Skeletal muscle tissue (tissue), 4 donors: ENCODE data around the gene RBM19. TPM values are rescaled to one million over a fixed set of nuclear protein-coding genes. Genes with fewer than 3 reads are reported as not detected.

Experiments used
- H3K27ac ChIP-seq: one replicate; pipeline ENCODE4 v1.7.0; 2013; ENCODE audit warnings: mild to moderate bottlenecking, low read depth, low read length, inconsistent platforms
- H3K27me3 ChIP-seq, 3 donors: one replicate each; pipeline ENCODE4 v1.7.0; 2013; ENCODE audit warnings: low read length in 3 of 3; ENCODE audit not compliant: control insufficient read depth in 3 of 3, insufficient read depth in 3 of 3
- H3K36me3 ChIP-seq, 3 donors: one replicate each; pipeline ENCODE4 v1.7.0; 2013; ENCODE audit warnings: low read length in 3 of 3; ENCODE audit not compliant: control insufficient read depth in 3 of 3, insufficient read depth in 3 of 3
- H3K4me1 ChIP-seq, 3 donors: one replicate each; pipeline ENCODE4 v1.7.0; 2013; ENCODE audit warnings: low read length in 3 of 3, mild to moderate bottlenecking in 3 of 3; ENCODE audit not compliant: control insufficient read depth in 3 of 3, insufficient read depth in 3 of 3
- H3K4me3 ChIP-seq, 3 donors: one replicate each; pipeline ENCODE4 v1.7.0; 2013; ENCODE audit warnings: low read length in 3 of 3
- H3K9ac ChIP-seq, 3 donors: one replicate each; pipeline ENCODE4 v1.7.0; 2013; ENCODE audit warnings: low read length in 3 of 3, mild to moderate bottlenecking in 3 of 3, moderate library complexity in 2 of 3, low read depth in 1 of 3
- H3K9me3 ChIP-seq, 3 donors: one replicate each; pipeline ENCODE4 v1.7.0; 2013; ENCODE audit warnings: low read length in 3 of 3; ENCODE audit not compliant: control insufficient read depth in 3 of 3
- total RNA-seq: library from RNA; depleted of rRNA; stranded (reverse); fragments of >200 nt; gene quantifications from one replicate; pipeline ENCODE4 v1.2.3, GENCODE V29; 2014
- donor health status: Osteomylitis.

Gene RBM19
- total RNA-seq, 1 donor from 2014 or later, result 12.5 TPM

- Histone ChIP-seq H3K36me3 (peaks cover 8 to 11% (median 10%) of the 10 kb centered on the region in 3 donors), H3K4me1 (peaks cover 0 to 3% (median 0%) of the 10 kb centered on the region in 3 donors), H3K27ac (no peak overlapping the region), H3K4me3 (no peak overlapping the region), H3K9ac (no peak overlapping the region), H3K27me3 (no peaks in the 10 kb centered on the region), H3K9me3 (no peaks in the 10 kb centered on the region)
Measured at GRCh38 chr12:113862590-113863454, 103.3 kb downstream of the RBM19 start.

- Histone ChIP-seq H3K9me3 (no peaks in the 10 kb centered on the region), H3K4me1 (peaks cover 0 to 3% (median 0%) of the 10 kb centered on the region in 3 donors), H3K4me3 (no peak overlapping the region), H3K9ac (no peak overlapping the region), H3K36me3 (peaks cover 15 to 19% (median 17%) of the 10 kb centered on the region in 3 donors), H3K27ac (no peak overlapping the region), H3K27me3 (no peaks in the 10 kb centered on the region)
Measured at GRCh38 chr12:113861708-113862312, 104.3 kb downstream of the RBM19 start.

GRCh38 chr12:113860950-113861349 is 105.2 kb downstream of the RBM19 start:
- H3K36me3 ChIP-seq, result peaks cover 15 to 19% (median 19%) of the 10 kb centered on the region in 3 donors
- H3K9me3 ChIP-seq, result no peaks in the 10 kb centered on the region
- H3K27me3 ChIP-seq, result no peaks in the 10 kb centered on the region
- peaks cover 4 to 10% (median 5%) of the 10 kb centered on the region in 3 donors for H3K4me1 ChIP-seq
- H3K9ac ChIP-seq, result no peak overlapping the region
- no peak overlapping the region for H3K27ac ChIP-seq
- H3K4me3 ChIP-seq, result no peak overlapping the region

GRCh38 chr12:113860059-113860820 is 105.9 kb downstream of the RBM19 start:
- H3K4me3 ChIP-seq, result no peak overlapping the region
- H3K9ac ChIP-seq, result no peak overlapping the region
- peaks cover 16 to 19% (median 19%) of the 10 kb centered on the region in 3 donors for H3K36me3 ChIP-seq
- H3K27ac ChIP-seq, result no peak overlapping the region
- no peaks in the 10 kb centered on the region for H3K9me3 ChIP-seq
- no peaks in the 10 kb centered on the region for H3K27me3 ChIP-seq
- H3K4me1 ChIP-seq, result peaks cover 8 to 16% (median 9%) of the 10 kb centered on the region in 3 donors

- no peak overlapping the region for H3K9ac ChIP-seq
- H3K27ac ChIP-seq, result no peak overlapping the region
- H3K4me3 ChIP-seq, result no peak overlapping the region
- H3K9me3 ChIP-seq, result no peaks in the 10 kb centered on the region
- H3K36me3 ChIP-seq, result peaks cover 18 to 24% (median 18%) of the 10 kb centered on the region in 3 donors
- H3K27me3 ChIP-seq, result no peaks in the 10 kb centered on the region
- peaks cover 9 to 17% (median 9%) of the 10 kb centered on the region in 3 donors for H3K4me1 ChIP-seq
Measured at GRCh38 chr12:113858841-113859386, 107.2 kb downstream of the RBM19 start.

GRCh38 chr12:113857371-113857770 is 108.8 kb downstream of the RBM19 start:
- Histone ChIP-seq H3K27me3 (no peaks in the 10 kb centered on the region), H3K4me3 (no peak overlapping the region), H3K36me3 (peaks cover 18 to 24% (median 18%) of the 10 kb centered on the region in 3 donors), H3K27ac (no peak overlapping the region), H3K4me1 (peaks cover 9 to 17% (median 12%) of the 10 kb centered on the region in 3 donors), H3K9ac (no peak overlapping the region), H3K9me3 (no peaks in the 10 kb centered on the region)

GRCh38 chr12:113855998-113856397 is 110.1 kb downstream of the RBM19 start:
- H3K27me3 ChIP-seq, result no peaks in the 10 kb centered on the region
- H3K9ac ChIP-seq, result no peak overlapping the region
- peaks cover 12 to 20% (median 18%) of the 10 kb centered on the region in 3 donors for H3K4me1 ChIP-seq
- H3K27ac ChIP-seq, result no peak overlapping the region
- H3K36me3 ChIP-seq, result peaks cover 18 to 24% (median 18%) of the 10 kb centered on the region in 3 donors
- H3K4me3 ChIP-seq, result no peak overlapping the region
- no peaks in the 10 kb centered on the region for H3K9me3 ChIP-seq

GRCh38 chr12:113854385-113855142 is 111.6 kb downstream of the RBM19 start:
- Histone ChIP-seq H3K36me3 (peaks cover 18 to 24% (median 19%) of the 10 kb centered on the region in 3 donors), H3K4me1 (peaks cover 27 to 32% (median 31%) of the 10 kb centered on the region in 3 donors), H3K27ac (no peak overlapping the region), H3K4me3 (no peak overlapping the region), H3K9ac (no peak overlapping the region), H3K27me3 (no peaks in the 10 kb centered on the region), H3K9me3 (no peaks in the 10 kb centered on the region)

GRCh38 chr12:113853491-113853890 is 112.6 kb downstream of the RBM19 start:
- no peaks in the 10 kb centered on the region for H3K27me3 ChIP-seq
- peaks cover 15 to 20% (median 18%) of the 10 kb centered on the region in 3 donors for H3K36me3 ChIP-seq
- no peak overlapping the region for H3K9ac ChIP-seq
- no peaks in the 10 kb centered on the region for H3K9me3 ChIP-seq
- peaks cover 29 to 38% (median 35%) of the 10 kb centered on the region in 3 donors for H3K4me1 ChIP-seq
- H3K27ac ChIP-seq, result no peak overlapping the region
- H3K4me3 ChIP-seq, result no peak overlapping the region
